ENCODE measurements around the gene GNB3.
A peak's percentile ranks its signal among the peaks of the same experiment; 100 is the strongest.
"Not testable (repeated sequence)": the region's sequence is repeated elsewhere in the genome, so short reads cannot be mapped to it uniquely, and the experiment has no call there.

GNB3 gene

GRCh38 chr12:6879824-6880223 is 39.1 kb downstream of the GNB3 start:
- not testable (repeated sequence) for DNase-seq (ENCODE audit: low spot score)

GRCh38 chr12:6883252-6883651 is 42.5 kb downstream of the GNB3 start:
- no peak for DNase-seq (ENCODE audit: low spot score)

GRCh38 chr12:6883683-6884082 is 43.0 kb downstream of the GNB3 start:
- no peak for DNase-seq (ENCODE audit: low spot score)

- peak; percentile 80 for DNase-seq (ENCODE audit: low spot score)
Measured at GRCh38 chr12:6884539-6884938, 43.8 kb downstream of the GNB3 start.

DNA sequence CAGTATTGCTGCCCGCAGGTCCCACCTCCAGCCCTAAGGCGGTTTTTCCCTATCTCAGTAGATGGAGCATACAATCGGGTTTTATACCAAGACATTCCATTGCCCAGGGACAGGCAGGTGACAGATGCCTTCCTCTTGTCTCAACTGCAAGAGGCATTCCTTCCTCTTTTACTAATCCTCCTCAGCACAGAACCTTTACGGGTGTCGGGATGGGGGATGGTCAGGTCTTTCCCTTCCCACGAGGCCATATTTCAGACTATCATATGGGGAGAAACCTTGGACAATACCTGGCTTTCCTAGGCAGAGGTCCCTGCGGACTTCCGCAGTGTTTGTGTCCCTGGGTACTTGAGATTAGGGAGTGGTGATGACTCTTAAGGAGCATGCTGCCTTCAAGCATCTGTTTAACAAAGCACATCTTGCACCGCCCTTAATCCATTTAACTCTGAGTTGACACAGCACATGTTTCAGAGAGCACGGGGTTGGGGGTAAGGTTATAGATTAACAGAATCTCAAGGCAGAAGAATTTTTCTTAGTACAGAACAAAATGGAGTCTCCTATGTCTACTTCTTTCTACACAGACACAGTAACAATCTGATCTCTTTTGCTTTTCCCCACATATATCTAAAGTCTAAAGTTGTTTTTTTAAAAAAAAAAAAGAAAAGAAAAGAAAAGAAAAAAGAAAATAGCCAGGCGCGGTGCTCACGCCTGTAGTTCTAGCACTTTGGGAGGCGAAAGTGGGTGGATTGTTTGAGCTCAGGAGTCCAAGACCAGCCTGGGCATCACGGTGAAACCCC is 45.7 kb downstream of the GNB3 start:
- not testable (repeated sequence) for DNase-seq (ENCODE audit: low spot score)

GRCh38 chr12:6887460-6887859 is 46.7 kb downstream of the GNB3 start:
- no peak for DNase-seq (ENCODE audit: low spot score)

- no peak for DNase-seq (ENCODE audit: low spot score)
Measured at GRCh38 chr12:6888360-6888759, 47.6 kb downstream of the GNB3 start.

- not testable (repeated sequence) for DNase-seq (ENCODE audit: low spot score)
Measured at GRCh38 chr12:6888794-6889193, 48.1 kb downstream of the GNB3 start.

DNA sequence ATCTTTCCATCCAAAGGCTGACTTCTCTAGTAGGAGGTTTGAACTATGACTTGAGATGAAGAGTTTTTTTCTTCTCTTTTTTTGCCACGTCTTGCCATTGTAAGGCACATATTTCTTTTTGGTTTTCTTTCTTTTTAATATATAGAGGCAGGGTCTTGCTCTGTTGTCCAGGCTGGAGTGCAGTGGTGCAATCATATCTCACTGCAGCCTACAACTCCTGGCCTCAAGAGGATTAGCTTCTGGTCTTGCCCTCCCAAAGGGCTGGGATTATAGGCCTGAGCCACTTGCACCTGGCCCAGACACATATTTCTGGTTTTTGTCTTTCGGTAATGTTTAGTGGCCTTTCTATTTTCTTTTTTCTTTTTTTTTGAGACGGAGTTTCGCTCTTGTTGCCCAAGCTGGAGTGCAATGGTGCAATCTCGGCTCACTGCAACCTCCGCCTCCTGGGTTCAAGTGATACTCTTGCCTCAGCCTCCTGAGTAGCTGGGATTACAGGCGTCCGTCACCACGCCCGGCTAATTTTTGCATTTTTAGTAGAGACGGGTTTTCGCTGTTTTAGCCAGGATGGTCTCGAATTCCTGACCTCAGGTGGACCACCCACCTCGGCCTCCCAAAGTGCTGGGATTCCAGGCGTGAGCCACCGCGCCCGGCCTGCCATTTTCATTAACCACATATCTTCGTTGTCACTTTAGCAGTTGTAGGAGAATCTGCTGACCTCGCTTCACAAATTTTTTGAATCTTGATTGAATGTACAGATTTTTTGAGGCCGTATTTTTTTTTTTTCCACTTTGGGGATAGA is 49.2 kb downstream of the GNB3 start:
- DNase-seq (ENCODE audit: low spot score): not testable (repeated sequence)

DNA sequence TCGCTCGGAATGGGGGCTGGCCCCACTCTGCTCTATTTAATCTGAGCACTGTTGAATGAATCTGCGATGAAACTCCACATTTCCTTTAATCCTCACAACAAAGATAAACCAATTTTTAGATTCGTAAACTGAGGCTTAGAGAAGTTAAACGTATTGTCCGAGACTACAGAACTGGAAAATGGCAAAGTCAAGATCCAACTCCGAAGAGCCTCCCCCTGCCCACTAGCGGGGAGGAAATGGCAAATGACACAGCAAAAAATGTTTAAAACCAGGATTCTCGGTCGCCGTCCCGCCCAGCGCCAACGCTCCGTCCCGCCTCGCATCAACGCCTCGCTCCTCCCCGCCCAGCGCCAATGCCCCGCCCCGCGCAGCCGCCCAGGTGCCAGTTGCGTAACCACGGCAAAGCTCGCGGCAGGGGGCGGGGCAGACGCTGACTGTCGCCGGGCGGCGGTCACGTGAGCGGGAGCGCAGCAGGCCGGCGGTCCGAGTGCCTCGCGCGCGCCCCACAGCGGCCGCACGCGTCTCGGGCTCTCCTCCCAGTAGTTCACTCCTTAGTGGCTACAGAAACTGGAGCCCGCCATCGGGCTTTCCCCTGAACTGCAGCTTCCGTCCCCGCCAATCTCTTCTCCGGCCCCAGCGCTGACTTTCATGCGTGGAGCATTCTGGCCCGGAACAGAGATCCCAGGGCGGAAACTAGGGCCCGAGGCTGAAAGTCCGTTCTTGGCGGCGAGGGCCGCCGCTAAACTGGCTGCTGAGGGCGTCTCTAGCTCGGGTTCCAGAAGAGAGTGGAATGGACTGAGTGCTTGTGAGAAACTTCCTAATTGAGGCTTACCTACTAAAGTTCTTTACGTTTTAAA is 50.3 kb downstream of the GNB3 start:
- DNase-seq (ENCODE audit: low spot score): peak; percentile 96

DNA sequence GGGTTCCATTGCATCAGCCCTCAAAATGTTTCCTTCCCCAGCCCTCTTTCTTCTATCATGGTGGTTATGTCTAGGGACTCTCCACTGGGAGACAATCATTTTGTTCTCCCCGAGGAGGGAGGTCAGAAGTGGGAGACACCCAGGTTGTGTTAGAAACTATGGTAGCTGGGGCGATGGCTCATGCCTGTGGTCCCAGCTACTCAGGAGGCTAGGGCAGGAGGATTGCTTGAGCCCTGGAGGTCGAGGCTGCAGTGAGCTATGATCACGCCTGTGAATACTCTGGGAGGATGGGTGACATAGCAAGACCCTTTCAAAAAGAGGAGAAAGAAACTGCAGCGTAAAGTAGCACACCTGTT is 50.9 kb downstream of the GNB3 start:
- no peak for DNase-seq (ENCODE audit: low spot score)

- not testable (repeated sequence) for DNase-seq (ENCODE audit: low spot score)
Measured at GRCh38 chr12:6892683-6893082, 52.0 kb downstream of the GNB3 start.

- DNase-seq (ENCODE audit: low spot score): no peak
Measured at GRCh38 chr12:6894321-6894720, 53.6 kb downstream of the GNB3 start.

All from SK-N-DZ (cell line).